NCI-H2171 (cell line): Measurements from ENCODE around the gene CENPV.

Experiments used
- DNase-seq: peaks from one replicate; lab custom pipeline; 2025; lab: John Stamatoyannopoulos, UW

CENPV gene

GRCh38 chr17:16361874-16362273 lies 8.6 kb upstream of the CENPV start:
- DNase-seq = no peak

- no peak for DNase-seq
These were observed 5.1 kb upstream of the CENPV start for GRCh38 chr17:16358394-16358793.

GRCh38 chr17:16354585-16354984 lies 1.3 kb upstream of the CENPV start:
- no peak for DNase-seq

DNA sequence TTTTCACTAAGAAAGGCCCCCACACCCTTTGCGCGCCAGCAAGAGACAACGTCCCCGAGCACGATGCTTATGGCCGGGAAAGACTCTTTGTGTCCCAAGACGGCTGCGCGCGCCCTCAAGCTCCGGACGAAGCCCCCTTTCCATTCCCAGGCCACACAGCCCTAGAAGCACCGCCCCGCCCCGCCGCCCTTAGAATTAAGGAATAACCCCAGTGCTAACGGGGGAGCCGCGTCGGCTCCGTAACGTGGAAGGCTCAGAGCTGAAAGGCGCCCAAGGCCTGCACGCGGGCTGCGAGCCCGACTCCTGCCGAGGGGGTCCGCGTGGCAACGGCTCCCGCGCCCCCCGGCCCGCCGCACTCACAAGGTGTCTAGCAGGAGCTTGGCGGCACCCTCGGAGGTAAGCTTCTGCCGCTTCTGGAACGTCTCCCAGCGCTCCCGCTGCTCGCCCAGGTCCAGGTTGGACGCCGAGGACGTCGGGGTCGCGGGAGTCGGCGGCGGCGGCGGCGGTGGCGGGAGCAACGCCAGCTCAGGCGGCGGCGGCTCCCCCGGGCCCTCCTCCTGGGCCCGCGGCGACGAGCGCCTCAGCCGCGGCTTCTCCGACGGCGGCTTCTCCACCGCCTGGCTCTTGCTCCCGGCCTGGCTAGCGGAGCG lies 477 bp downstream of the CENPV start:
- DNase-seq = peak; percentile 57

GRCh38 chr17:16352303-16352666 lies 984 bp downstream of the CENPV start:
- peak; percentile 57 for DNase-seq

DNA sequence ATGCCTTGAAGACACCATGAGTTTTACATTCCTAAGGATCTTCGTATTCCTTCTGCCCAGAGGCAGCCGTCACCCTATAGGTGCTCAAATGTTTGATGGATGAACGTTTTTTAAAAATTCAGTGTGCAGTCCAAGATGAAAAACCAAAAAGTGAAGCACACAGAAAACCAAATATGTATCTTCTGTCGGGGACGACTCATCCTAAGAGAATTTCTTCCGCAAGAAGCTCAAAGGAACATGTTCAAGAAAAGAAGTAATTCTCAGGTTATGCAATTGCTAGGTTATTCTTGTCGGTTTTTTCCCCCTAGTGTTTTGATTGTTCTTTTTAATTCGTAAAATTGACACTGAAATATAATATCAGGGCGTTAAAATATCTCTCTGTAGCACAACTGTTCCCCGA lies 1.4 kb downstream of the CENPV start:
- no peak for DNase-seq

- no peak for DNase-seq
These were observed 3.8 kb downstream of the CENPV start for GRCh38 chr17:16349431-16349830.

DNA sequence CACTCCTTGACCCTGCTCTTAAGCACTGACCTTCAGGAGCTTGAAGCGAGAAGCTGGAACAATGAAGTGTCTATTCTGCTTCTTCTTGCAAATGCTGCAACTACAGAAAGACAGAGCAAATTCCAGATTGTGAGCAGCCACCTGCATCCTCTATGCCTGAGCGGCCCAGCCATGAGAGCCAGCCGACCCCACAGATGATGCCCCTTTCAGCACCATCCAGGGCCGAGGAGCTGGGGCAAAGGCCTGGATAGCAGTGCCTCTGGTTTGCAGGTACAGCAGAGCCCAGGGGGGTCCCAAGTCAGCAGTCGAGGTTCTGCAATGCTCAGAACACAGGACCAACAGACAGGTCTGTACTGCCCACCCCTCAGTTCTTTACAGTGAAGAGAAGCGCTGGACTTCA lies 4.7 kb downstream of the CENPV start:
- DNase-seq = no peak

GRCh38 chr17:16346721-16347271 lies 6.5 kb downstream of the CENPV start:
- DNase-seq = no peak

- DNase-seq = no peak
These were observed 7.7 kb downstream of the CENPV start for GRCh38 chr17:16345565-16345964.

DNA sequence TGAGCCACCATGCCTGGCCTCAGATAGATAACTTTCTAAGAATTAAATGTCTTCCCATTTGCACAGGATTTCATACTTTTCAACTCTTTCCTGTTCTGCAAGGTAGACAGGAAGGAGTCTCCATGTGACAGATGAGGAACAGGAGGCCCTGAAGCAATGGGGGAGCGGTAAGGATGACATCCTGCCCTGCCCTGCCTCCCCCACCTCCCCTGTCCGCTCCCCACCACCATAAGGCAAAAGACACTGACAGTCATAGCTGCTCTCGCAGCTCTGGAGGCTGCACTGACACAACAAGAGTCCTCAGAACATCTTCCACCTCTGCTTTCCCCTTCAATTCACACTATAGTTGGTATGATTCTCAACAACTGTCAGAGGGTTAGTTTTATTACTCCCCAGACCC lies 9.7 kb downstream of the CENPV start:
- DNase-seq = no peak

- DNase-seq = no peak
These were observed 10.3 kb downstream of the CENPV start for GRCh38 chr17:16342979-16343378.

DNA sequence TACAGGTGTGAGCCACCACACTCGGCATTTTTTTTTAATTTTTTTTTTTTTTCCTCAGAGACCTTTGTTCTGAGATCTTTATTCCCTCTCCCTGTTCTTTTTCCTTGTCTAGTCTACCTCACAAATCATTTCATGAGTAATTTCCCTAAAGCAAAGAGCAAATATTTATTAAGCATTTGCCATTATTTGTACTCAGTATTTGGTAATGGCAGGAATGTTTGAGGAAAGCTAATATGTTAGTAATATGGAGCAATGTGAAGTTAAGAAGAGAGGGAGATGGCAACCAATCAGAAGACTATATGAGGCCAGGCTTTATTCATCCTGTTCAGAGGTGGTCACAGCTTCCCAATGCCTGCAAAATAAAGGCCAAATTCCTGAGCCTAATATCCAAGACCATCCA lies 13.3 kb downstream of the CENPV start:
- no peak for DNase-seq

GRCh38 chr17:16339402-16339801 lies 13.9 kb downstream of the CENPV start:
- no peak for DNase-seq

DNA sequence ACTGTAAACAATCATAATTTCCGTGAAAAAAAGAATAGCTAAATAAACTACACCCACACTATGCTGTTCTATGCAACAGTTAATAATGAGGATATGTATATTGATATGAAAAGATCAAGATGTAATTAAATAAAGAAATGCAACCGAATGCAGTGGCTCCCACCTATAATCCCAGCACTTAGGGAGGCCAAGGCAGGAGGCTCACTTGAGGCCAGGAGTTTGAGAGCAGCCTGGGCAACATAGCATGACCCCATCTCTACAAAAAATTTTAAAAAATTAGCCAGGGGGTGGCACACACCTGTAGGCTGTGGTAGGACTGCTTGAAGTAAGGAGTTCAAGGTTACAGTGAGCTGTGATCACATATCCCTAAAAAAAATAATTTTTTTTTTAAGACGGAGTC lies 14.9 kb downstream of the CENPV start:
- no peak for DNase-seq

DNA sequence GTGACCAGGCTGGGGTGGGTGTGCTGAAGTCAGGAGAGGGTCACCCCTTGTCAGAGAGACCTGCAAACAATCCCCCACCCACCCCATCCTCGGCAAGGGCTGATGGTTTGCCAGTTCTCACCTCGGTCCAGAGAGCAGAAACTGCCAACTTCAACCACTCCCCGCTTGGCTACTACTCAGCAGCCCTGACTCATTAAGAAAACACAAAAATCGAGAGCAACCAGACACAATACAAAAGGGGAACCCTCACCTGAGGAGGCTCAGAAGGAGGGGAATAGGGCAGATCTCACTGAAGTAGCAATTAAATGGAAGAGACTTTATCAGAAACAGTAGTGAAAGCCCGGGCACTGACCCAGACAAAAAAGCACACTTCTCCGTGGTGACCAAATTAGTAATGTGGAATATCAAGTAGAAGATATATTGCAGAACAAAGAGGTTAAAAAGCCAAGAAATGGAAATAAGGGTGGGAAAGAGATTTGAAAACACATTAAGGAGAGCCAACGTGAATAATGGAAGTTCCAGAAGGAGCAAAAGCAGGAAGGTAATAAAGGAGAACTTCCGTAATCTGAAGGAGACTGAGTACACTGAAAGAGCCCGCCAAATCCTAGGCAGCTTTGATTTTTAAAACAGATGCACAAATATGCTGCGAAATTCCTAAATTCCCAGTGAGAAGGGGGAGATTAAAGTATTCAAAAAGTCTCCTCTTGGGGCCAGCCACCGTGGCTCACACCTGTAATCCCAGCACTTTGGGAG lies 23.6 kb downstream of the CENPV start:
- DNase-seq = no peak

- peak; percentile 65 for DNase-seq
These were observed 24.3 kb downstream of the CENPV start for GRCh38 chr17:16328997-16329396.

DNA sequence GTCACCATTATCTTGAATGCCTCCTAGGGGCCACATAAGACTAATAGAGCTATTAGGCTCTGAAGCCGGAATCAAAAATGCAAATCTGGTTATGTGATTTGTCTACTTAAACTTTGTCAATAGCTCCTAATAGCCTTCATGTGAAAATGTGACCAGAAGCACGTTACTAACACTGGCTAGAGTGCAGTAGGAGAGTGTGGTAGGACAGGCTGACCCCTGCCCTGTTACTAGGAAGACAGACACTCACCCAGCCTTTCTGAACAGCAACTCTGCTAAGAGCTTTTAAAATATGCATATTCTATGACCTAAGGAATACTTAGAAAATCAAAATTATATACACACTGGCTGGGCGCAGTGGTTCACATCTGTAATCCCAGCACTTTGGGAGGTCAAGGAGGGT lies 26.3 kb downstream of the CENPV start:
- DNase-seq = no peak

DNA sequence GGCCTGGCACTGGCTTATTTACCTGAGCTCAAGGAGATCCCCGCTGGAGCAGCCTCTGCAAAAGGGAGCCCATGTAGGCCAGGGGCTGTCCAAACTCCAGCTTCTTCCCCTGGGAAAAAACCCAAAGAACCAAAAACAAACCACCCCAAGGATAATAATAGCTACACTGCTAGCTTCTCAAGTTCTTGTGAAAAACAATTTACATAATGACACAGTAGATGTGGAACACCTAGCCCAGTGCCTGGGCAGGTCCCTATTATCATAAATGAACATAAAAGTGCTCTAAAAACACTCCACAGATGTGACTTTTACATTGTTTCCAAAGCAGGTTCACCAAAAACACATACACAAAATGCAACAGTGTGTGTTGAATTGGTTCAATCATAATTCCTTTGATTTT lies 27.3 kb downstream of the CENPV start:
- DNase-seq = no peak

DNA sequence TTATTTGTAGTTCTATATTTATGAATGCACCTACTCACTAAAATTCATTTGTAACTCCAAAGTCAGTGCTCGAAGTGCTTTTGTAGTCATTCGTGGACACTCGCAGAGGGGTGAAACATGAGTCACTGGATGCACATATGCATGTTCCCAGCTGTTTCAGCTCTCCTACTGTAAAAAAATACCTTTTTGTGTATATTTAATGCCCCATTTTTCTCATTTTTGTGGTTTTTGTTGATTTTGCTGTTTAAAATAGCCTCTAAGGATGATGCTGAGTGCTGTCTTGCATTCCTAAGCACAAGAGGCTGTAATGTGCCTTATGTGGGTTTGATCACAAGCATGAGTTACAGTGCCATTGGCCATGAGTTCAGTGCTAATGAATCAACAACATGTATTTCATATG lies 30.6 kb downstream of the CENPV start:
- DNase-seq = no peak

DNA sequence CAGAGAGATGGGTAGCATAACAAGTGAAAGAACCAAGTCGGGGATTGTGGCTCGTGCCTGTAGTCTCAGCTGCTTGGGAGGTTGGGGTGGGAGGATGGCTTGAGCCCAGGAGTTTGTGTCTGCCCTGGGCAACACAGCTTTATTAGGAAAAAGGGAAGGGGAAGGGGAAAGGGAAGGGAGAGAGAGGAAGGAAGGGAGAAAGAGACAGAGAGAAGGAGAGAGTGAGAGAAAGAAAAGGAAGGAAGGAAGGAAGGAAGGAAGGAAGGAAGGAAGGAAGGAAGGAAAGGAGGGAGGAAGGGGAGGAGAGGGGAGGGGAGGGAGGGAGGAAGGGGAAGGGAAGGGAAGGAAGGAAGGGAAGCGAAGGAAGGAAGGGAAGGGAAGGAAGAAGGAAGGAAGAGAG lies 33.3 kb downstream of the CENPV start:
- DNase-seq = no peak

DNA sequence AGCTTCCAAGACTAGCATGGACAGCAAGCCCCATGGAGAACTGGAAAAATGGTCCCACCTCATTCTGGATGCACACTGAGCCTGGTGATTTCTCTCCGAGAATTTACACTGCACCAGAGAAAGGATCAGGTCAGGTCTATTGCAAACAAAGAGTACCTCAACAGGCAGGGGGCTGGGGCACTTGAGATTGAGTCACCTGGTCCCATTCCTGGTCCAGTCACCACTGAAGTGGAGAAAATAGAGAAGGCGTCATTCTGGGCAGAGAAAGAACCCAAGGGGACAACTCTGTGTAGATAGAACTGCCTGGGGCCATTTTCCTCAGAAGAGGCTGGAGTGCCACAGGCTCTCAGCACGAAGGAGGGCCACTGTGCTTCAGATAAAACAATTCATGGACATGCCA lies 38.4 kb downstream of the CENPV start:
- DNase-seq = no peak

DNA sequence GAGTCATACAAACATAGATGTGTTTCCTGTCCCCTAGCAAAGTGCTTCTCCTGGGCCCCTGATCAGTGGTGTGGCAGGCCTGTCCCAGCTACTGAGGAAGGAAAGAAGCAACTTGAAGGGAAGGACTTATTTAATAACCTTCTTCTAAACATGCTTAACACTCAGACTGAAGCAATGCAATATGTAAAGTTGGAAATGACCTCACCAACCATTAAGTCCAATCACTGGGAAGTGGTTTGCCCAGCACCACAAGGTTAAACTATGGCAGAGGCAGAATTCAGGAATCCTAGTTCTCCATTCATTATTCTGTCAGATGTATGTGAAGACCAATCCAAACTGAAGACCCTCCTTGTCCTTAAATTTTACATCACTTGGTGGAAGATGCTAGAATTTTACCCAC lies 39.1 kb downstream of the CENPV start:
- DNase-seq = no peak
